Measurements from ENCODE around the gene UCN. TPM values are rescaled to one million over a fixed set of nuclear protein-coding genes. Genes with fewer than 3 reads are reported as not detected.

Gene UCN
- polyA plus RNA-seq, 1 donor from 2014 or later = 9.0 TPM

DNA sequence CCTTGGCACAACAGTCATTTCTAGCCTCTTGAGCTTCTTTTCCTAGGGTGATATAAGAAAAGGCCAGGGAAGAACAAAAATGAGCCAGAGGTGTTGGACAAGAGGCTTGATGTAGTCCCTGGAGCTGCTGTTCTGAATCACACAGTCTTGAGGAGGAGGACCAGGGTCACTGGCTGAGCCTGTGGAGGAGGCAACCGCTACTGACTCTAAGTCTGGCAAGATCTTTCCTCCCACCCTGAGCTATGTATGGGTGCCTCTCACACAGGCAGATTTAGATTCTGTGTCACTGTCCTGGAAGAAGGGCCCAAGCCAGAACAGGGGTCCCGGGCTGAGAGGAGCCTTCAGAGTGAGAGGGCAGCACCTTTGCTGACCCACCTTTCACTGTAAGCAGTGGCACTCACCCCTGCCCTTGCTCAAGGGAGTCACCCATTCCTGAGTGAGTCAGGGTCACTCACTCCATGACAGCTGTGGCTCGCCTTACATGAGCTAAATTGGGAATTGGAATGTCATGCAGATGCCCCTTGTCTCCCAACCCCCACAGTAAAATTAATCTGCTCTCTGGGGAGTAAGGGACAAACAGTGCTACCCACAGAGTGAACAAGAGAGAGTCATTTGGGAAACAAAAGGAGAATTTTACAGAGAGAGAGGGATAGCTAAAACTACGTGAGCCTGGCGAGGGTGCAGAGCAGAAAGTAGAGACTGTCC, 26.2 kb downstream of the UCN start, which contains the start of gene TRIM54:
TRIM54 (plus strand) TSS at position 575 of the 705 bp plus-strand sequence. CDS start 303 bp downstream, outside the sequence.
- Histone ChIP-seq H3K27ac (ENCODE audit: low read length) (no peak within 1 kb of the TSS), H3K36me3 (ENCODE audit: insufficient read depth, low read length) (no peaks in the 10 kb centered on the region), H3K4me3 (ENCODE audit: low read length) (no peak within 1 kb of the TSS), H3K9me2 (ENCODE audit: insufficient read depth, low read length) (no peaks in the 10 kb centered on the region), H3K4me2 (ENCODE audit: low read length) (no peak within 1 kb of the TSS), H3F3A (ENCODE audit: insufficient read depth, low read length, poor library complexity, severe bottlenecking) (no peaks in the 10 kb centered on the region), H3K79me2 (replicated peaks; ENCODE audit: insufficient read depth, low read length) (no peaks in the 10 kb centered on the region), H3K9ac (ENCODE audit: low read length) (no peak within 1 kb of the TSS), H3K27me3 (ENCODE audit: insufficient read depth, low read depth, low read length) (no peaks in the 10 kb centered on the region), H3K9me3 (ENCODE audit: low read length) (no peaks in the 10 kb centered on the region), H2AFZ (ENCODE audit: low read depth, low read length) (no peak within 1 kb of the TSS), H4K20me1 (ENCODE audit: insufficient read depth) (no peaks in the 10 kb centered on the region)
- TF ChIP-seq POLR2AphosphoS5 (IDR thresholded peaks at IDR 0.05) (no peak), MXI1 (conservative IDR thresholded peaks at IDR 0.05; ENCODE audit: poor library complexity, severe bottlenecking) (no peak), TAF1 (IDR thresholded peaks at IDR 0.05; ENCODE audit: low read depth) (no peak), RAD21 (conservative IDR thresholded peaks at IDR 0.05) (no peak), EP300 (conservative IDR thresholded peaks at IDR 0.05; ENCODE audit: poor library complexity, severe bottlenecking) (no peak)
- TF ChIP-seq, protein P1, sequence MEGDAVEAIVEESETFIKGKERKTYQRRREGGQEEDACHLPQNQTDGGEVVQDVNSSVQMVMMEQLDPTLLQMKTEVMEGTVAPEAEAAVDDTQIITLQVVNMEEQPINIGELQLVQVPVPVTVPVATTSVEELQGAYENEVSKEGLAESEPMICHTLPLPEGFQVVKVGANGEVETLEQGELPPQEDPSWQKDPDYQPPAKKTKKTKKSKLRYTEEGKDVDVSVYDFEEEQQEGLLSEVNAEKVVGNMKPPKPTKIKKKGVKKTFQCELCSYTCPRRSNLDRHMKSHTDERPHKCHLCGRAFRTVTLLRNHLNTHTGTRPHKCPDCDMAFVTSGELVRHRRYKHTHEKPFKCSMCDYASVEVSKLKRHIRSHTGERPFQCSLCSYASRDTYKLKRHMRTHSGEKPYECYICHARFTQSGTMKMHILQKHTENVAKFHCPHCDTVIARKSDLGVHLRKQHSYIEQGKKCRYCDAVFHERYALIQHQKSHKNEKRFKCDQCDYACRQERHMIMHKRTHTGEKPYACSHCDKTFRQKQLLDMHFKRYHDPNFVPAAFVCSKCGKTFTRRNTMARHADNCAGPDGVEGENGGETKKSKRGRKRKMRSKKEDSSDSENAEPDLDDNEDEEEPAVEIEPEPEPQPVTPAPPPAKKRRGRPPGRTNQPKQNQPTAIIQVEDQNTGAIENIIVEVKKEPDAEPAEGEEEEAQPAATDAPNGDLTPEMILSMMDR (IDR thresholded peaks at IDR 0.05; ENCODE audit: poor library complexity, severe bottlenecking) = no peak
- TF ChIP-seq, protein P2, sequence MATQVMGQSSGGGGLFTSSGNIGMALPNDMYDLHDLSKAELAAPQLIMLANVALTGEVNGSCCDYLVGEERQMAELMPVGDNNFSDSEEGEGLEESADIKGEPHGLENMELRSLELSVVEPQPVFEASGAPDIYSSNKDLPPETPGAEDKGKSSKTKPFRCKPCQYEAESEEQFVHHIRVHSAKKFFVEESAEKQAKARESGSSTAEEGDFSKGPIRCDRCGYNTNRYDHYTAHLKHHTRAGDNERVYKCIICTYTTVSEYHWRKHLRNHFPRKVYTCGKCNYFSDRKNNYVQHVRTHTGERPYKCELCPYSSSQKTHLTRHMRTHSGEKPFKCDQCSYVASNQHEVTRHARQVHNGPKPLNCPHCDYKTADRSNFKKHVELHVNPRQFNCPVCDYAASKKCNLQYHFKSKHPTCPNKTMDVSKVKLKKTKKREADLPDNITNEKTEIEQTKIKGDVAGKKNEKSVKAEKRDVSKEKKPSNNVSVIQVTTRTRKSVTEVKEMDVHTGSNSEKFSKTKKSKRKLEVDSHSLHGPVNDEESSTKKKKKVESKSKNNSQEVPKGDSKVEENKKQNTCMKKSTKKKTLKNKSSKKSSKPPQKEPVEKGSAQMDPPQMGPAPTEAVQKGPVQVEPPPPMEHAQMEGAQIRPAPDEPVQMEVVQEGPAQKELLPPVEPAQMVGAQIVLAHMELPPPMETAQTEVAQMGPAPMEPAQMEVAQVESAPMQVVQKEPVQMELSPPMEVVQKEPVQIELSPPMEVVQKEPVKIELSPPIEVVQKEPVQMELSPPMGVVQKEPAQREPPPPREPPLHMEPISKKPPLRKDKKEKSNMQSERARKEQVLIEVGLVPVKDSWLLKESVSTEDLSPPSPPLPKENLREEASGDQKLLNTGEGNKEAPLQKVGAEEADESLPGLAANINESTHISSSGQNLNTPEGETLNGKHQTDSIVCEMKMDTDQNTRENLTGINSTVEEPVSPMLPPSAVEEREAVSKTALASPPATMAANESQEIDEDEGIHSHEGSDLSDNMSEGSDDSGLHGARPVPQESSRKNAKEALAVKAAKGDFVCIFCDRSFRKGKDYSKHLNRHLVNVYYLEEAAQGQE (IDR thresholded peaks at IDR 0.05; ENCODE audit: borderline replicate concordance) = no peak

DNA sequence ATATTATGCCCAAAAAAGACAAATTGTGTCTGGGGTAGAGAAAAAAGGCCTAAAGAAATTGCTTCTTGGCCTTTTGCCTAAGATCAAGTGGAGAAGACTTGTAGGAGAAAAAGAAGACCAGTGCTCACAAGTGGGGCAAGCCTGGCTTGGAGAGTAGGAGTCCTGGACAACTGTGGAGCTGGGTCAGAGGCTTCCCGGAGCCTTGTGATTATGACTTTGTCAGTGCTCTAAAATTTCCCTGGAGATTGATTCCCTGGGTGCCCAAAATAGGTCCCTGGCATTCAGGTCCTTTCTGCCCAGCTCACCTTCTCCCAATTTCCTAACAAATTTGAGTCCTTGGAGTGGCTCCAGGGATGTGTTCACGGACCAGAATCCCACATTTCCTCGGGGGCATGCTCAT, 26.8 kb downstream of the UCN start:
- H3K36me3 ChIP-seq (ENCODE audit: insufficient read depth, low read length) = no peaks in the 10 kb centered on the region
- no peak overlapping the region for H3K4me2 ChIP-seq (ENCODE audit: low read length)
- no peak overlapping the region for H3K4me3 ChIP-seq (ENCODE audit: low read length)
- H3K9me2 ChIP-seq (ENCODE audit: insufficient read depth, low read length) = no peaks in the 10 kb centered on the region
- no peak overlapping the region for H3K27ac ChIP-seq (ENCODE audit: low read length)
- no peak overlapping the region for H3K9ac ChIP-seq (ENCODE audit: low read length)
- no peaks in the 10 kb centered on the region for H3K79me2 ChIP-seq (replicated peaks; ENCODE audit: insufficient read depth, low read length)
- H4K20me1 ChIP-seq (ENCODE audit: insufficient read depth) = no peaks in the 10 kb centered on the region
- no peak overlapping the region for H2AFZ ChIP-seq (ENCODE audit: low read depth, low read length)
- H3K27me3 ChIP-seq (ENCODE audit: insufficient read depth, low read depth, low read length) = no peaks in the 10 kb centered on the region
- no peaks in the 10 kb centered on the region for H3F3A ChIP-seq (ENCODE audit: insufficient read depth, low read length, poor library complexity, severe bottlenecking)
- no peaks in the 10 kb centered on the region for H3K9me3 ChIP-seq (ENCODE audit: low read length)
- TF ChIP-seq TAF1 (IDR thresholded peaks at IDR 0.05; ENCODE audit: low read depth) (no peak), POLR2AphosphoS5 (IDR thresholded peaks at IDR 0.05) (no peak), RAD21 (conservative IDR thresholded peaks at IDR 0.05) (no peak), EP300 (conservative IDR thresholded peaks at IDR 0.05; ENCODE audit: poor library complexity, severe bottlenecking) (no peak), MXI1 (conservative IDR thresholded peaks at IDR 0.05; ENCODE audit: poor library complexity, severe bottlenecking) (no peak), SMC3 (conservative IDR thresholded peaks at IDR 0.05; ENCODE audit: poor library complexity) (no peak), EZH2 (IDR thresholded peaks at IDR 0.05; ENCODE audit: borderline replicate concordance, insufficient read depth, low read length, poor library complexity, severe bottlenecking) (no peak)
- TF ChIP-seq, protein P2 (IDR thresholded peaks at IDR 0.05; ENCODE audit: borderline replicate concordance) = no peak
- TF ChIP-seq, protein P1 (IDR thresholded peaks at IDR 0.05; ENCODE audit: poor library complexity, severe bottlenecking) = no peak
